ENCODE results near the gene TMEM132C.
"Not testable (repeated sequence)": the region's sequence is repeated elsewhere in the genome, so short reads cannot be mapped to it uniquely, and the experiment has no call there.

TMEM132C gene

DNA sequence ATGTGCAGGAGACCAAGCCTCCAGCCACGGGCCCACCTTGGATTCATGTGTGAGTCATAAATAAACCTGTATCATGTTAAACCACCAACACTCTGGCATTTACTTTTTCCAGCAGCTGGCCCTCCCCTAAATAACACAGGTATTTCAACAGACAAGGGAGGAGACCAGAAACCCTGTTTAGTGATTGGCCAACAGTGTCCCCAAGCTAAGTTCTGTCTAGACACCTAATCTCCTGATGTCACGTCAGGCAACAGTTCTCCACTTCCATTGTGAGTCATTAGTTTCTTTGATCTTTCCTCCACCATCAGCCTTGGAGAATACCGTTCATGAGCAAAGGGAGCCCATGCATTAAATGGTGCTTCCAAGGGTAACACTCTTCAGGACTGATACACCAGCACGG lies 196.9 kb downstream of the TMEM132C start:
- in situ Hi-C loops (cut with HindIII; ENCODE audit: low sequenced_read_pairs): no loop called here

DNA sequence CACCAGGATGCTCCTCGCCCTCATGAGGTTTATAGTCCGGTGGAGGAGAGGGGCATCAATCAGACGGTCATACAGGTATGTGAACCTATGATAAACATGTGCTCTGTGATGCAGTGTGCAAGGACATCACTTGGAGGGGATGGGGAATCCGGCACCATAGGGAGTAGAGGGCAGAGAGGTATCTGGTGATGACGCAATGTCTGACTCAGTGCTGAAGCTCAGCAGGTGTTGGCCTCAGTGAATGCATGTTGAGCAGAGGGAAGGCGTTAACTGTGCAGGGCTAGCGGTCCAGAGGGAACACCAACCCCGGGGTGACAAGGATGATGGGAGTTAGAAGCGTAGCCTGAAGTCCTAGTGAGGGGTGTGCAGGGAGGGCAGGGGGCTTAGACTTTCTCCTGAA lies 200.9 kb downstream of the TMEM132C start:
- in situ Hi-C loops (cut with HindIII; ENCODE audit: low sequenced_read_pairs): no loop called here

DNA sequence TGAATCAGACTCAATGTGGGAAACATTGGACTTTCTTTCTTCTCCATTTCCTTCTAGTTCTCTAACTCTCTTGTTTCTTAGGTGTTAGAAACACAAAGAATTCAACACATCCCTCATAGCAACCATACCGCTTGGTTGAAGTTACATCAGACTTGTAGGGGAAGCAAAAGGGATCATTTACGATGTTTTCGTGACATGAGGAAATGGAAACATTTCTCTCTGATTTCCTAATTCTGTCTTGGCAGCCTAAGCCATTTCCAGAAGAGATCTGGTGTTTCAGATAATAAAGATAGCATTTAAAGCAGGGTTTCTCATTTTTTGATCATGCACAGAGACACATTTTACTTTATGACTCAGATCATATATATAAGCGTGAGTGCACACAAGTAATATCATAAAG lies 202.0 kb downstream of the TMEM132C start:
- in situ Hi-C loops (cut with HindIII; ENCODE audit: low sequenced_read_pairs): no loop called here

DNA sequence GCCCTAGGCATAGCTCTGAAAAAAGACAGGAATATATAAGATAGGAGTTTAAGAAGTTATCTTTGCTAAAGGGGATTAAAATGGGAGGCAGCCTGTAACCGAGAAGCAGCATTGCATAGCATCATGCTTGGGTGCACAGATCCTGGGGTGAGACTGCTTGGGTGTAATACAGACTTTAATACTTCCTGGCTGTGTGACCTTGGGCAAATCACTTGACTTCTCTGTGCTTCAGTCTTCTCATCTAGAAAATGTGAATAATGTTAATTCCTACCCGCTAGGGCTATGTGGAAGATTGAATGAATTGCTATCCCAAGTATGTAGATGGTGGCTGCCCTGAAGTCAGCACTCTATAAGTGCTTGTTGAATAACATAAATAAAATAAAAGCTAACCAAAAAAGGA lies 204.5 kb downstream of the TMEM132C start:
- in situ Hi-C loops (cut with HindIII; ENCODE audit: low sequenced_read_pairs): no loop called here

DNA sequence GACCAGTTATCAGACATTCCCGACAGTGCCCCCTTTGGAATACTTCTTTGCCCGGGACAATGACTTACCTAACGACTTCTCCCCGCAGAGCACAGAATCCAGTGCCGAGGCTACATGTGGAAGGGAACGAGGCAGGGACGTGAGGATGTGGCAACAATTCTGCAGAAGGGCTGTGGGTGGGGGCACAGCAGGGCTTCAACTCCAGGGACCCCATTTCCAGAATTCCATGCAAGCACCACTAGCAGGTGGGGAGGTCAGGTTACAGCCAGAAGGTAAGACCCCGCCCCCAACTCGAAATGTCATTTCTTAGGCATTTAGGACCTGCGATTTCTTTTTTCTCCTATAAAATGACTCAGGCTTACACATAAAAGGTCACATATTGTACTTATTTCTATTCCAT lies 207.9 kb downstream of the TMEM132C start:
- in situ Hi-C loops (cut with HindIII; ENCODE audit: low sequenced_read_pairs): no loop called here

DNA sequence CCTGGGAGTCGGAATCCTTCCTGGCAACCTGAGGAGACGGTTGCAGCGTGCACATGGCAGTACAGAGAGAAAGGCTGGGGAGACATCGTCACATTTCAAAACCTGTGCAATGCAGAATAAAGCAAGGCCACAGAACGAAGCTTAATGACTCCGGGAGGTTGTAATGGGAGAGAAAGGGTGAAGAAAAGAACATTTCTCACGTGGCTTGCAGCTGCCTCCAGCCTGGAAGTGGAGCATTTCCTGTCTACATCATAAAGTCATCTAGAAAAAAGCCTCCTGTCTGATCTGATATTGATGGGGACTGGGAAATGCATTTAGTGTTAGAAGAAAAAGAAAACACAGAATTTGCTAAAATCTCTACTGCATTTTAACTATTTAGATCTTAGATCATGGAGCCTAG lies 209.3 kb downstream of the TMEM132C start:
- in situ Hi-C loops (cut with HindIII; ENCODE audit: low sequenced_read_pairs): no loop called here

DNA sequence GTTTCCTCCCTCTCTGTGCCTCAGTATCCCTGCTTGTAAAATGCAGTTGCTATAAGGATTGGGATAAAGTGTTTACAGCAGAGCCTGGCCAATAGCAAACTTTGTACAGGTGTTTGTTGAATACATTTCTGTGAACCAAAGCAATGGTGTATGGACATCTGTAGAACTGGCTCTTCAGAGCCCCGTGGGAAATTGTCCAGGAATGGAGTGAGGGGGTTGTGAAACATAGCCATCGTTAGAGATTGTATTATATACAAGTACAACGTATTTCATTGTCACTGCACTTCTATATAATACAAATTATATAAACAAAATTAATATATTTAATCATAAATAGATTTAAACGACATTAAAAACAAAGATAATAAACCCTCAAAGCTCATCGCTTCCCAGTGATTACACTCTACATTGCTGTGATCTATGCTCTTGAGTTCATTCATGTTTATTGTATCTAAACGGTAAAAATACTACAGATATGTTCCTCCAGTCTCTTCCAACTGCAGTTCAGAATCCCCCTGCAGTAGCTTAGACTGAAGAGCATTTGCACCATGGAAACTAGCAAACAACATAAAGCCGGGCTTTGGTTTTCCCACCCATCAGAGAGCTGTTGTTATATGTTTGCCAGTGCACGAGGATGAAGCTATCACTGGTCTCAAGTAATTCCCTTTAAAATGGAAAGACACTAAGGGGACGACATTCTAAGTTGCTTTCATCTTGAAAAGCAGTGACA lies 216.7 kb downstream of the TMEM132C start:
- in situ Hi-C loops (cut with HindIII; ENCODE audit: low sequenced_read_pairs): loop anchor here (10.0 kb wide), 1 partner anchor 99 kb away; no protein-coding TSS in a partner anchor

DNA sequence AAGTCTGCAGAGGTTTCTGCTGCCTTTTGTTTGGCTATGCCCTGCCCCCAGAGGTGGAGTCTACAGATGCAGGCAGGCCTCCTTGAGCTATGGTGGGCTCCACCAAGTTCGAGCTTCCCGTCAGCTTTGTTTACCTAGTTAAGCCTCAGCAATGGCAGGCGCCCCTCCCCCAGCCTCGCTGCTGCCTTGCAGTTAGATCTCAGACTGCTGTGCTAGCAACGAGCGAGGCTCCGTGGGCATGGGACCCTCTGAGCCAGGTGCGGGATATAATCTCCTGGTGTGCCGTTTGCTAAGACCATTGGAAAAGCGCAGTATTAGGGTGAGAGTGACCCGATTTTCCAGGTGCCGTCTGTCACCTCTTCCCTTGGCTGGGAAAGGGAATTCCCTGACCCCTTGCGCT lies 230.4 kb downstream of the TMEM132C start:
- in situ Hi-C loops (cut with HindIII; ENCODE audit: low sequenced_read_pairs): not testable (repeated sequence)

DNA sequence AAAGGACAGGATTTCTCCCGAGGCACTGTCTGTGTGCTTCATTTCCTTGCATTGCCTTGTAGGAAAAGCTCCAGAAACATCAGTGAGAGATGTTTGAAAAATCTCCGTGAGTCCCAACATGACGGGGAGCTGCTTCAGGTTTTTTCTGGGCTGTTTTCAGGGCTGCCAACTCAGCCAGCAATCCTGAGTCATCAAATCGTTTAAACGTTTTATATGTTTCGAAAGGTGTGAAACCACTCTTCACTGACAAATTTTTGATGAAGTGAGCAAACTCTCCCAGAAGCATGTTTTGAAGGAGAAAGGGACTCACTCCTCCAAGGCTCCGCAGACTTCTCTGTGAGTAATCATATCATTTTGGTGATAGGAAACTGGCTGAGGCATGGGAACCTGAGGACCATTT lies 240.5 kb downstream of the TMEM132C start:
- in situ Hi-C loops (cut with HindIII; ENCODE audit: low sequenced_read_pairs): no loop called here

DNA sequence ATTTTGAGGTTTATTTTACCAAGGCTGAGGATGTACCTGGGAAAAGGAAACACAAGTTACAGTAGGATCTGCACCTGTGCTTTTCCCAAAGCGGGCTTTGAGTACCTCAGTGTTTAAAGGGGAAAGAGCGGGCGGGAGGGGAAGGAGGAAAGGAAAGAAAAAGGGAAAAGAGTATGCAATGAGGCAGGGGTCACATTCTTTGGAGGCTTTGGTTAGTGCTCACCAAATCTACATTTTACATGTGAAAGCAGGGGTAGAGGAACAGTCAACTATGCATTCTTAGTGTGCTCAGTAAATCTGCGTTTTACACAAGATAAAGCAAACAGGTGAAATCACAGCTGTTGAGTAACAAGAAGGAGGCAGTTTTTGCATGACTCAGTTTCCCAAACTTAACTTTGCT lies 242.2 kb downstream of the TMEM132C start:
- in situ Hi-C loops (cut with HindIII; ENCODE audit: low sequenced_read_pairs): no loop called here

DNA sequence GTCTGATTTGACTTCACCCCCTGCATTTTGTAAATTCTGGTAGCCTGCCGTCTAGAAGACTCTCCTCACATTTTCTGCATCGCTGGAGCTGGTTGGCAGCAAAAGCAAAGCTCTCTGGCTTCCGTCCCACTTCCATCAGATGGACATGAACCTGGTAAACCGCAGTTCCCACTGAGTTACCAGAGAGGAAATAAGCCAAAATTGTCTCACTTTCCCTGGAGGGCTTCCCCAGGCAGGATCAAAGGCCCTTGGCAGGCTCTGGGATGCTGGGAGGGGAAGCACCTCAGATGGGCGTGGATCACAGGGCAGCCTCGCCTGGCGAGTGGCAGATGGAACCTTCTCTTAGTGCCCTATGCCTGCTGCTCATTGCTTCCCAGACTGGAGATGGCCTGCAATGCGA lies 243.5 kb downstream of the TMEM132C start:
- in situ Hi-C loops (cut with HindIII; ENCODE audit: low sequenced_read_pairs): no loop called here

DNA sequence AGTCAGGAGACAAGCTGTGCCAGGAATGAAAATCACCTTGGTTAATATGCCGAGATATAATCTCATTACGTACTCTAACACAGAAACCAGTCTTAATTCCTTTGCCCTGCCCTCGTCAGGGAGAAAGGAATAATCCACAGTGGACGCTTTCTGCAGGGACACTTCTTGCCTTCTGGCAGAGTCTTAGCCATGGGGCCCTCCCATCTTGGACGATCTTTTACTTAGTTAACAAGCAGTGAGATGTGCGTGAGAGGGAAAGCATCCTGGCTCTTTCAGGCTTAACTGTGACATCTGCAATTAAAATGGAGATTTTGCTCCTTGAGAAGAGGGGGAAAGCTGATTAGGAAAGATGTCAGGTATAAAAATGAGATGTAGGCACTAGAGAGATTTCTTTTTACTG lies 246.4 kb downstream of the TMEM132C start:
- in situ Hi-C loops (cut with HindIII; ENCODE audit: low sequenced_read_pairs): no loop called here

DNA sequence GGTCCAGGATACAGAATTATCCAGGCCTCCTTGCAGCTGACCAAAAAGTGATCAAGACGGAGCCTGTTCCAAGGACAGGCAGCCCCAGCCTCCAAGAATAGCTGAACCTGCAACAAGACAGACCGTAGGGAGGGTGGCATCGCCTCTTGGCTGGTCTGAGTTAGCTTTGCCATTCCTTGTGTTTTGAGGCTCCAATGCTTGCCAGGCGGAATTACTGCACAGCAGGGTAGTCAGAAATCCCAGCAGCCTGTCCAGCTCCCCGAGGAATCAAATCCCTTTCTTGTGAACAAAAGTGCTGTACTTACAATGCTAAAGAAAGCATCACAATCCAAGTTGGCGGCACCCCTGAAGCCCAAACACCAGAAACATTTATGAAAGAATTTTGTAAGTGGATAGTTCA lies 246.9 kb downstream of the TMEM132C start:
- in situ Hi-C loops (cut with HindIII; ENCODE audit: low sequenced_read_pairs): no loop called here

DNA sequence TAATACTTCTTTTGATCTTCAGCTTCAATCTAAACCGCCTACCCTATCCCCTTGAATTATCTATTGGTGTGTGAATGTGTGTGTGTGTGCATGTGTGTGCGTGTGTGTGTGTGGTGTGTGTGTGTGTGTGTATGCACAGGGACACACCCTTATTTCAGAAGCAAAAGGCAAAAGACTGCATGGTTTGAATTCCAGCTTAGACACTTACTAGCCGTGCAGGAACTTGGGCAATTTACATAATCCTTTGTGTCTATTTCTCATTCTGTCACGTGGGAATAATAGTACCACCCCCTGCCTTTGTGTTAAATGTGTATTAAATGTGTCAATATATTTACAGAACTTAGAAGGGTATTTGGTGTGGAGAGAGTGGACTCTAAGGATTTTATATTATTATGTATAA lies 251.7 kb downstream of the TMEM132C start:
- in situ Hi-C loops (cut with HindIII; ENCODE audit: low sequenced_read_pairs): no loop called here

DNA sequence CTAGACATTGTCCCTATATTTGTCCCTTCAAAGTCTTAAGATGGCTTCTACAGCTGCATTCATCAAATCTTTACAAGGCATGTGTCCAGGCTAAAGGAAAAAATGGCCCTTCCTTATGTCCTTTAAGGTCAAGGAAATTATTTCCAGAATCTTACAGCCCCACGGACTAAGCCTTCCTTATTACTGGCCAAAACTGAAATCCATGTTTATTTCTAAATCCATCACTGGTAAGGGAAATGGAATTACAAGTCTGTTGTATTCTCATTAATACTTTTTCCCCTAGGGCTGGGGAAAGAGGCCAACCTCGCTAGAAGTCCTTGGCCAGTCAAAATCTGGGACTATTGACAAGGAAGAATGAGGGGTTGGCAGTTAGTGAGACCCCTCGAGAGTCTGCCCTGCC lies 252.5 kb downstream of the TMEM132C start:
- in situ Hi-C loops (cut with HindIII; ENCODE audit: low sequenced_read_pairs): no loop called here

DNA sequence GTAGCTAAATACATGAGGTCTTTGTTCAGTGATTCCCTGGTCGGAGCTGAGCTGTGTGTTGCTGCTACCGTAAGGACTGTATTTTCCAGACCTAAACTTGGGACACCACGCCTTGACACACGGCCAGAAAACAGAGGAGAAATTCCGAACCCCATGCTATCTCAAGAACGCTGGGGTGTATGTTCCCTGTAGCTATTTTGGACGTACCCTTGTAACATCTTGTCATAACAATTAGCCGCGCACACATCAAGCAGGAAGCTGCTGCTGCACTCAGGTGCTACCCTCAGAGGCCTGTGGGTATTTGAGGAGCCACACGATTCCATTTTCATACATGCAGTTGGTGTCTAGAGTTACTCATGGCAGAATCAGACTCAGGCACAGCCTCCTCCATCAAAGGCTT lies 255.0 kb downstream of the TMEM132C start:
- in situ Hi-C loops (cut with HindIII; ENCODE audit: low sequenced_read_pairs): no loop called here

DNA sequence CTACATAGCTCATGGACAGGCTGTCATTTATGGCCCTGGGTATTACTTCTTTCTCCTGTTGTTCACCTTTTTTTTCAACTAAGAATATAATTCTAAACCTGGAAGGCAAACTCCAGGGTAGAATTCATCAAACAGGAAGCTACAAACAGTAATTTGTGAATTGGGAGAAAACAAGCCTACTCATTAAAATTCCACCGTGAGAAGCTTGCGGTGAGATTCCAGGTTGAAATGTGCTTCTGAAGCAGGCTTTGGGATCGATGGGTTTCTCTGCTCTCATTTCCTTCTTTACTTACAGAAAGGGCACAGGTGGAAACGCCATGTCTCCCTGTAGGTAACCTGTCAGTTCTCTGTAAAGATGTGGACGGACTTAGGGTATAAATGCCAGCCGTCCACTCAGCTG lies 257.5 kb downstream of the TMEM132C start:
- in situ Hi-C loops (cut with HindIII; ENCODE audit: low sequenced_read_pairs): no loop called here

DNA sequence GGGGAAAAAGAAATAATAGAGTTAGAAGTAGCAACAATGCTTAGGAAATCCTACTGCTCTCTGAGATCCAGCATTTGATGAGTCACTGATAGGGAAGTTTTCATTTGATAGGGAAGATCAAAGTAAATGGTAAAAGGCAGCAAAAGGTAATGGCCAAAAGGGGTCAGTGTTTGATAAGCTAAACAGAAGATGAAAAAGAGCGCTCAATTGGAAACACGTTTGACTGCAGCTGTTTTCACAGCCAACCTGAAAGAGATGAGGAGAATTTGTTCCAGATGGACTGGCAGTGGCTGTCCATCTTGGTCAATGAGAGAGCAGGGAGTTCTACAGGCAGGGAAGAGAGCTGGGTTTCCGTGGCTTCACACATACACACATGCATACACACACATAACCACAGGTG lies 264.2 kb downstream of the TMEM132C start:
- in situ Hi-C loops (cut with HindIII; ENCODE audit: low sequenced_read_pairs): no loop called here

DNA sequence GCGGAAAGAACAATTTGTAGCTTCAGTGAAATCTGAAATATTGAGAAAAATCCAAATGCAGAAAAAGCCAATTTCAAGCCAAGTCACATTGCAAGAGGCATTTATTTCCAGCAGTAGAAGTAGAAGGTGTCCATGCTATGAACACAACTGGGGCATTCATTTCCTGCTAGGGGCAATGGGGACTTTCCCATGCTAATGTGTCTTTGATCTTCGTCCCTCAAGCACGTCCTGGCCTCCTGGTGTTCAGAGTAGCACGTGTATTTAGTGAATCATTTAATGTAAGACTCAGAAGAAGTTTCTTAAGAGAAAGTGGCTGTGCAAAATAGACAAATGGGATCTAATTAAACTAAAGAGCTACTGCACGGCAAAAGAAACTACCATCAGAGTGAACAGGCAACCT lies 267.9 kb downstream of the TMEM132C start:
- in situ Hi-C loops (cut with HindIII; ENCODE audit: low sequenced_read_pairs): no loop called here

DNA sequence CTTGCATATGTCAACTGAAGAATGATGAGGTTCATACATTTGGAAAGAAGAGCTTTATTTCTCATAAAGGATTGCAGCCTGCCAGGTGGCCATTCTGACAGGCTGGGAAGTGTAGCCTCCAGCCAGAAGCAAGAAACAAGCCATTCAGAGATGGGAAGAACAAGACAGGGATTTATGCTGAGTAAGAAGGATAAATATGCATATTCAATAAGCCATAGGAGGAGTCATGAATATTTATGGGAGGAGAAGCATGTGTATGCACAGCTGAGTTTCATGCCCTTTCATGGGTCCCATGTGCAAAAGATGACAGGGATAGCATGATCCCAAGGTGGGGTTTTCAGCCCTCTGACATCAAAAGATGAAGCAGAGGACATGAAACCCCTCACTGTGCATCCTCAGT lies 269.8 kb downstream of the TMEM132C start:
- in situ Hi-C loops (cut with HindIII; ENCODE audit: low sequenced_read_pairs): no loop called here

DNA sequence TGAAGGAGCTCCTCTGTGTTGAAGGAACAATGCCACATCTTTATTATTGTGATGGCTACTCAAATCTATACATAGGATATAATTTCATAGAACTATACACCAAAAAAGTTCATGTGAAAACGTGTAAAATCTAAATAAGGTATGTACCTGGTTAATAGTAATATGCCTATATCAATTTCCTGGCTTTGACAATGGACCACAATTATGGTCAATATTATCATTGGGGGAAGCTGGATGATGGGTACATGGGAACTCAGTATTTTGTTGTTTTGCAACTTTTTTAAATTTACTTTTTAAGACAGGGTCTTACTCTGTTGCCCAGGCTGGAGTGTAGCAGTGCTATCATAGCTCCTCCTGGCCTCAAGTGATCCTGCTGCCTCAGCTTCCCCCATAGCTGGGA lies 270.7 kb downstream of the TMEM132C start:
- in situ Hi-C loops (cut with HindIII; ENCODE audit: low sequenced_read_pairs): no loop called here

DNA sequence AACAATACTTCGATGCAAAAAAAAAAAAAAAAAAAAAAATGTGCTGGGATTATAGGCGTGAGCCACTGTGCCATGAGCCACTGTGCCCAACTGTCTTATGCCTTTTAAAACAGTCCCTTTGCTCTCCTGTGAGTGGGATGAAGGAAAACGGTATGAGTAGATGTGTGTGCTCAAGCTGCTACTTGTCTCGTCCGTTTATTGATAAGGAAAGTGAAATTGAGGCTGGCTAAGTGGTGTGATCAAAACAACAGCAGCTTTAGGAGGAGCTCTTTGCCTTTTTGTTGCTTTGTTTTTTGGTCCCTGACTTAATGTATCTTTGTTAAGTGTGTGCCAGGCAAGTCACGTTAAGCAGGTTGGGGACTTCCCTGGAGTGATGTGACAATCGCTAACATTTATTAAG lies 275.9 kb downstream of the TMEM132C start:
- in situ Hi-C loops (cut with HindIII; ENCODE audit: low sequenced_read_pairs): no loop called here

DNA sequence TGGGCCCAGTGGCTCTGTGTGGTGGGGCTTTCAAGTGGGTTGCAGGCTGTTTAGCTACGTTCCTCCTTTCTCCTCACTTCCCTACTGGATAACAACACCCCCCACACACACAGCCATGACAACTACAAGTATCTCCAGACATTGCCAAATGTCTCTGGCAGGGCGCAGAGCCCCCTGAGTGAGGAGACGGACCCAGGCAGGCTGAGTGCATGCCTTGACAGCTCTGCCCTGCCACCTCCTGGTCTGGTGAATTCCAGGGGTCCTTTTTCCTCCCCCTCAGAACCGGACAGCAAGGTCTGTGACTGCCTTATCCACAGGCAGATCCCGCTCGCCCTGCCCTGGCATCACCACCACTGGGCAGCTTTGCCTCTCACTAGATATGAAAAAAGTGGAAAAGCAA lies 276.5 kb downstream of the TMEM132C start:
- in situ Hi-C loops (cut with HindIII; ENCODE audit: low sequenced_read_pairs): no loop called here
